Endodermal cell (in vitro differentiated cells): ENCODE data around the gene TLE1. TPM values are rescaled to one million over a fixed set of nuclear protein-coding genes. Genes with fewer than 3 reads are reported as not detected.

Source experiments
- DNase-seq: peaks from one replicate; pipeline ENCODE4 v3.0.0-alpha.2; 2017
- H3K27ac ChIP-seq: 2 replicates; pipeline ENCODE4 v1.5.1; 2013; ENCODE audit warnings: mild to moderate bottlenecking, low read depth, low read length, moderate library complexity
- H3K27me3 ChIP-seq: 2 replicates; pipeline ENCODE4 v1.6.1; 2013; ENCODE audit warnings: mild to moderate bottlenecking, low read length, moderate library complexity; ENCODE audit not compliant: insufficient read depth, control insufficient read depth, poor library complexity, severe bottlenecking
- H3K36me3 ChIP-seq: 2 replicates; pipeline ENCODE4 v1.7.0; 2013; ENCODE audit warnings: mild to moderate bottlenecking, low read length, moderate library complexity; ENCODE audit not compliant: control insufficient read depth, insufficient read depth
- H3K4me1 ChIP-seq: one replicate; pipeline ENCODE4 v1.7.0; 2013; ENCODE audit warnings: low read length; ENCODE audit not compliant: control insufficient read depth, insufficient read depth
- H3K4me3 ChIP-seq: 2 replicates; pipeline ENCODE4 v1.5.1; 2013; ENCODE audit warnings: mild to moderate bottlenecking, low read length, moderate library complexity
- H3K9ac ChIP-seq: 2 replicates; pipeline ENCODE4 v1.6.1; 2013; ENCODE audit warnings: mild to moderate bottlenecking, low read length, moderate library complexity; ENCODE audit not compliant: poor library complexity, severe bottlenecking; ENCODE audit errors: extremely low read depth
- H3K9me3 ChIP-seq: 2 replicates; pipeline ENCODE4 v1.6.1; 2013; ENCODE audit warnings: mild to moderate bottlenecking, low read length, moderate library complexity; ENCODE audit not compliant: control insufficient read depth
- H3K27ac Mint-ChIP-seq: 2 replicates; pipeline ENCODE4 v1.8.0; 2020; ENCODE audit warnings: mixed read lengths
- H3K27me3 Mint-ChIP-seq: 2 replicates; pipeline ENCODE4 v1.8.0; 2021; ENCODE audit warnings: mild to moderate bottlenecking, mixed read lengths; ENCODE audit not compliant: insufficient read depth
- H3K36me3 Mint-ChIP-seq: 2 replicates; pipeline ENCODE4 v1.8.0; 2020; ENCODE audit warnings: low read depth, mixed read lengths
- H3K4me1 Mint-ChIP-seq: 2 replicates; pipeline ENCODE4 v1.8.0; 2020; ENCODE audit warnings: mixed read lengths
- H3K4me3 Mint-ChIP-seq: 2 replicates; pipeline ENCODE4 v1.8.0; 2020; ENCODE audit warnings: mild to moderate bottlenecking, moderate library complexity, mixed read lengths
- H3K9me3 Mint-ChIP-seq: 2 replicates; pipeline ENCODE4 v1.8.0; 2020; ENCODE audit warnings: mild to moderate bottlenecking, mixed read lengths
- CTCF ChIP-seq: fragments of 200-600 bp; sonication (generic); conservative IDR thresholded peaks from 2 replicates; pipeline ENCODE4 v1.5.0; 2021; ENCODE audit warnings: antibody characterized with exemption, mild to moderate bottlenecking
- WGBS, 2 experiments: methylation state at CpG; one replicate each; pipeline versions ENCODE4 v1.1.5 to v1.1.7; 2013; ENCODE audit warnings: missing lambda C conversion rate in 2 of 2, mixed read lengths in 1 of 2; ENCODE audit not compliant: insufficient coverage in 1 of 2, insufficient read length in 1 of 2; 5-methylcytosine and 5-hydroxymethylcytosine counted together
- total RNA-seq, 2 donors: library from RNA; stranded (reverse); fragmentation: NEBNext Ultra II Directional in 1 of 2; extraction: Animal tissue kit (Norgen Biotek cat#: 25700) in 1 of 2; gene quantifications; 2 replicates in 1 of 2; 3 replicates in 1 of 2; pipeline ENCODE4 v1.2.1, GENCODE V29; 2021

The TLE1 gene
- total RNA-seq, 2 donors from 2014 or later, result 49.7 to 73.5 TPM

- Histone ChIP-seq H3K27ac (no peak overlapping the region), H3K36me3 (no peaks in the 10 kb centered on the region), H3K9ac (no peak overlapping the region), H3K4me1 (peaks cover 12% of the 10 kb centered on the region), H3K9me3 (no peaks in the 10 kb centered on the region), H3K4me3 (no peak overlapping the region), H3K27me3 (no peaks in the 10 kb centered on the region)
- whole genome bisulfite sequencing, 2 experiments, result 92 to 93% methylated on average over 9 to 13 of the region's 13 CpGs
- H3K27me3 Mint-ChIP-seq, result peaks cover 12% of the 10 kb centered on the region
- TF ChIP-seq CTCF, result no peak
- H3K9me3 Mint-ChIP-seq, result no peaks in the 10 kb centered on the region
- no peak overlapping the region for H3K27ac Mint-ChIP-seq
- no peak overlapping the region for H3K4me3 Mint-ChIP-seq
- H3K4me1 Mint-ChIP-seq, result peaks cover 17% of the 10 kb centered on the region
- DNase-seq, result no peak
- H3K36me3 Mint-ChIP-seq, result no peaks in the 10 kb centered on the region
Measured at GRCh38 chr9:81560851-81561732, 128.3 kb downstream of the TLE1 start.

DNA sequence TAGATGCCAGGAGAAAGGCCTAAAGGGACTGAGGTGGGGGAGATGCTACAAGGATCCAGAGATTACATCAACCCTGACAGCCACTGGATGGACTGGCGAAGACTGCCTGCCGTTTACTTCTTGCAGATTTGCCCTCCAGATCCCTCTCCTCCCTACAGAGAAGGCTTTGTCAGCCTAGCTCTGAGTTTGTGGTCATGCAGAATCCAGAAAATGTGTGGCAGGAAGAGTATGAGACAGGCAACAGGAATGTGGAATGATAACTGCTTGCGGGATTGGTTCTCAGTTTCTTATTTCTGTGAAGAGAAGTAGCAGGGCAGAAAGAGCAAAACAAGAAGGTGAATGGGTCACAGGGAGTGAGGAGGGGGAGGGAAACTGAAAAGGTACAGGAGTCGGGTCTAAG is 129.6 kb downstream of the TLE1 start:
- Histone ChIP-seq H3K27me3 (no peaks in the 10 kb centered on the region), H3K4me1 (peaks cover 12% of the 10 kb centered on the region), H3K9ac (no peak overlapping the region), H3K4me3 (peak overlapping the region; percentile 8), H3K36me3 (no peaks in the 10 kb centered on the region), H3K9me3 (no peaks in the 10 kb centered on the region), H3K27ac (no peak overlapping the region)
- Mint-ChIP-seq H3K4me1 (peaks cover 22% of the 10 kb centered on the region), H3K27ac (no peak overlapping the region), H3K4me3 (no peak overlapping the region), H3K9me3 (no peaks in the 10 kb centered on the region), H3K27me3 (peaks cover 10% of the 10 kb centered on the region), H3K36me3 (no peaks in the 10 kb centered on the region)
- DNase-seq, result no peak
- WGBS, 2 experiments, result 67 to 75% methylated on average over 2 to 4 of the region's 4 CpGs
- no peak for TF ChIP-seq CTCF

DNA sequence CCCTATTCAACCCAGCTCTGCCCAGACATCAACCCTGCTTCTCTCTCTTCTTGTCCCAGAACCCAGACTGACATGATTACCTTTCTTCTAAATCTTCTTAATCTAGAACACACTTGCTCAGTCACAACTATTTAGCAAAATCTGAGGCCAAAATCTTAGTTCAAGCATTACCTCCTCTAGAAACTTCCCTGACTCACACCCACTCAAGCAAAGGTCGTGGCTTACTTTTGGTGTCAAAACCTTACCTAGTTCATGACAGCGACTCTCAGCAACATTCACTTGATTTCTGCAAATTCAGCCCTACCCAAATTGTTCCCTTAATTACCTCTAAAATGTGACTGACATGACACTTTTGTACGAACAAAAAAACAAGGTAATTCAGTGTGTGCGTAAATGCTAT is 130.2 kb downstream of the TLE1 start:
- Mint-ChIP-seq H3K9me3 (no peaks in the 10 kb centered on the region), H3K27me3 (peaks cover 5% of the 10 kb centered on the region), H3K36me3 (no peaks in the 10 kb centered on the region), H3K4me1 (peaks cover 22% of the 10 kb centered on the region), H3K4me3 (no peak overlapping the region), H3K27ac (no peak overlapping the region)
- H3K4me3 ChIP-seq, result peak overlapping the region; percentile 8
- H3K27ac ChIP-seq, result no peak overlapping the region
- DNase-seq, result no peak
- H3K27me3 ChIP-seq, result no peaks in the 10 kb centered on the region
- peaks cover 12% of the 10 kb centered on the region for H3K4me1 ChIP-seq
- WGBS, 2 experiments, result 96 to 100% methylated on average over 2 to 4 of the region's 4 CpGs
- no peaks in the 10 kb centered on the region for H3K36me3 ChIP-seq
- TF ChIP-seq CTCF, result no peak
- H3K9ac ChIP-seq, result no peak overlapping the region
- H3K9me3 ChIP-seq, result no peaks in the 10 kb centered on the region
